ENCODE measurements around the gene CSNK2A2.

The CSNK2A2 gene

GRCh38 chr16:58197314-58198012 lies 443 bp downstream of the CSNK2A2 start:
- Histone ChIP-seq H3K36me3 (peaks cover 0 to 32% (median 9%) of the 10 kb centered on the region in 3 donors), H3K9me3 (no peaks in the 10 kb centered on the region), H3K4me3 (peak overlapping the region; percentile 68 to 86), H3K4me1 (peaks cover 3 to 24% (median 16%) of the 10 kb centered on the region in 4 donors), H3K27ac (peak overlapping the region; percentile 46 to 67), H3K27me3 (peaks cover 0 to 5% of the 10 kb centered on the region in 2 donors)
- intact Hi-C loops (cut with DNase I; ENCODE audit: low total_unique reads): loop anchor here (5.0 to 10.0 kb wide), 2 partner anchors 175 to 1093 kb away; no protein-coding TSS in a partner anchor
- DNase-seq: no peak
- no peak for TF ChIP-seq CTCF (IDR thresholded peaks at IDR 0.05)

GRCh38 chr16:58196898-58197313 lies 1.0 kb downstream of the CSNK2A2 start:
- intact Hi-C loops (cut with DNase I; ENCODE audit: low total_unique reads): loop anchor here (5.0 to 10.0 kb wide), 2 partner anchors 175 to 1092 kb away; no protein-coding TSS in a partner anchor
- Histone ChIP-seq H3K36me3 (peaks cover 0 to 37% (median 14%) of the 10 kb centered on the region in 3 donors), H3K4me3 (peak overlapping the region; percentile 68 to 86), H3K9me3 (no peaks in the 10 kb centered on the region), H3K27ac (peak overlapping the region; percentile 46 to 67), H3K4me1 (peaks cover 3 to 24% (median 16%) of the 10 kb centered on the region in 4 donors), H3K27me3 (peaks cover 0 to 5% of the 10 kb centered on the region in 2 donors)
- DNase-seq: no peak
- no peak for TF ChIP-seq CTCF (IDR thresholded peaks at IDR 0.05)

- H3K4me1 ChIP-seq: peaks cover 3 to 24% (median 16%) of the 10 kb centered on the region in 4 donors
- no peak overlapping the region for H3K4me3 ChIP-seq
- intact Hi-C loops (cut with DNase I; ENCODE audit: low total_unique reads): loop anchor here (5.0 to 10.0 kb wide), 2 partner anchors 173 to 1091 kb away; no protein-coding TSS in a partner anchor
Measured at GRCh38 chr16:58195771-58196170, 2.1 kb downstream of the CSNK2A2 start.

GRCh38 chr16:58195344-58195743 lies 2.6 kb downstream of the CSNK2A2 start:
- intact Hi-C loops (cut with DNase I; ENCODE audit: low total_unique reads): loop anchor here (5.0 to 10.0 kb wide), 2 partner anchors 173 to 1091 kb away; no protein-coding TSS in a partner anchor
- no peak overlapping the region for H3K27ac ChIP-seq
- no peaks in the 10 kb centered on the region for H3K27me3 ChIP-seq
- no peak overlapping the region for H3K4me3 ChIP-seq
- peaks cover 9 to 53% (median 30%) of the 10 kb centered on the region in 3 donors for H3K36me3 ChIP-seq
- no peaks in the 10 kb centered on the region for H3K9me3 ChIP-seq
- DNase-seq: no peak
- peaks cover 3 to 24% (median 16%) of the 10 kb centered on the region in 4 donors for H3K4me1 ChIP-seq
- no peak for TF ChIP-seq CTCF (IDR thresholded peaks at IDR 0.05)

More at GRCh38 chr16:58195771-58196170, 2.1 kb downstream of the CSNK2A2 start:
- TF ChIP-seq CTCF (IDR thresholded peaks at IDR 0.05): no peak
- Histone ChIP-seq H3K36me3 (peaks cover 5 to 49% (median 26%) of the 10 kb centered on the region in 3 donors), H3K27me3 (no peaks in the 10 kb centered on the region), H3K27ac (no peak overlapping the region), H3K9me3 (no peaks in the 10 kb centered on the region)
- no peak for DNase-seq

GRCh38 chr16:58194790-58195189 lies 3.1 kb downstream of the CSNK2A2 start:
- no peak overlapping the region for H3K4me3 ChIP-seq
- H3K9me3 ChIP-seq: no peaks in the 10 kb centered on the region
- intact Hi-C loops (cut with DNase I; ENCODE audit: low total_unique reads): loop anchor here (5.0 to 10.0 kb wide), 2 partner anchors 172 to 1090 kb away; no protein-coding TSS in a partner anchor
- H3K27ac ChIP-seq: no peak overlapping the region
- no peaks in the 10 kb centered on the region for H3K27me3 ChIP-seq
- no peak for TF ChIP-seq CTCF (IDR thresholded peaks at IDR 0.05)
- H3K36me3 ChIP-seq: peaks cover 14 to 57% (median 34%) of the 10 kb centered on the region in 3 donors
- no peak for DNase-seq
- H3K4me1 ChIP-seq: peaks cover 3 to 24% (median 16%) of the 10 kb centered on the region in 4 donors

All from tibial artery (tissue), 4 donors.